ENCODE measurements around the gene AGBL1. TPM values are rescaled to one million over a fixed set of nuclear protein-coding genes. Genes with fewer than 3 reads are reported as not detected.
A peak's percentile ranks its signal among the peaks of the same experiment; 100 is the strongest.

AGBL1 gene
- total RNA-seq, 1 donor from 2014 or later = 5.5 TPM

DNA sequence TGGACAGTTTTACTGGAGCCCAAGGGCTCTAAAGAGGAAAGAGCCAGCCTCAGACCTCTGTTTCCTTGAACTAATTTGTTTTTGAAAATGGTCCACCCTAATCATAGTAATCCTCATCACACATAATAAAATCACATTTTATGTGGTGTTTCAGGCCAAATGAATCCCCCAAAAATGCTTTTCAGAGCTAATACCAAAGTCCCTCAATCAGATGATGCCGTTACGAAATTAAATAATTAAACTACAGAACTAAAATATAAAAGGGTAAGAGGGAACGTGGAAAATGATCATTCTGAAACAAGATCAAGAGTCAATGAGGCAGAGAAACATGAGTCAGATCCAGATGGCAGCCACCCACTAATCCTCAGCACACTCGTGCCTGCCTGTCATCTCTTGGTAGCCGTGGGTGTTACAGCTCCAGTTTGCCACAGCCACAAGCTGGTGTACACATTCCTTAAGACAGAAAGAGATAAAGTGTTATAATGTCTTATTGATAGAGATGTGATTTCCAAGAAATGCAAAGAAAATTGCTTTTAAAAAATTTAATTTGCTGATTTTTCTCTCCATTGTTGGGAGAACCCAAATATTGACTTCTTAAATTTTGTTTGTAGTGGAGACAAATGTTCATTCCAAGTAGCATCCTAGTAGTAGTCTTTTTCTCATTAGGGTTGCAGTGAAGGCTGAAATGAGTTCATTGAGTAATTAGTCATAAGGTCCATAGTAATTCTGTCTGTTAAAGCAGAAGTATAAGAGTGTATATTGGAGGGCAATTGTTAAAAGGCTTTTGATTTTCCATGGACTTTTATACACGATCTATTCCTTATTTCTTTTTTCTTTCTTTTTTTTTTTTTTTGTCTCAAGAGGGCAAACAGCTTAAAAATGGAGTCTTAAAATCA lies 104.2 kb downstream of the AGBL1 start:
- Mint-ChIP-seq H3K27me3 (ENCODE audit: insufficient read depth, low read depth) (no peaks in the 10 kb centered on the region), H3K4me1 (peaks cover 7% of the 10 kb centered on the region), H3K36me3 (no peaks in the 10 kb centered on the region), H3K9me3 (peaks cover 2% of the 10 kb centered on the region), H3K4me3 (no peak overlapping the region), H3K27ac (peak overlapping the region; percentile 75)
- no peak overlapping the region for H2AFZ ChIP-seq (replicated peaks)
- no peaks in the 10 kb centered on the region for H3K36me3 ChIP-seq
- no peaks in the 10 kb centered on the region for H4K20me1 ChIP-seq (ENCODE audit: low read depth)
- peak; percentile 7 for DNase-seq (ENCODE audit: low spot score)
- no peaks in the 10 kb centered on the region for H3K9me3 ChIP-seq (ENCODE audit: low read depth)
- TF ChIP-seq EZH2phosphoT487 (IDR thresholded peaks at IDR 0.05) (no peak), EZH2 (IDR thresholded peaks at IDR 0.05) (no peak)
- TF ChIP-seq, protein P1, sequence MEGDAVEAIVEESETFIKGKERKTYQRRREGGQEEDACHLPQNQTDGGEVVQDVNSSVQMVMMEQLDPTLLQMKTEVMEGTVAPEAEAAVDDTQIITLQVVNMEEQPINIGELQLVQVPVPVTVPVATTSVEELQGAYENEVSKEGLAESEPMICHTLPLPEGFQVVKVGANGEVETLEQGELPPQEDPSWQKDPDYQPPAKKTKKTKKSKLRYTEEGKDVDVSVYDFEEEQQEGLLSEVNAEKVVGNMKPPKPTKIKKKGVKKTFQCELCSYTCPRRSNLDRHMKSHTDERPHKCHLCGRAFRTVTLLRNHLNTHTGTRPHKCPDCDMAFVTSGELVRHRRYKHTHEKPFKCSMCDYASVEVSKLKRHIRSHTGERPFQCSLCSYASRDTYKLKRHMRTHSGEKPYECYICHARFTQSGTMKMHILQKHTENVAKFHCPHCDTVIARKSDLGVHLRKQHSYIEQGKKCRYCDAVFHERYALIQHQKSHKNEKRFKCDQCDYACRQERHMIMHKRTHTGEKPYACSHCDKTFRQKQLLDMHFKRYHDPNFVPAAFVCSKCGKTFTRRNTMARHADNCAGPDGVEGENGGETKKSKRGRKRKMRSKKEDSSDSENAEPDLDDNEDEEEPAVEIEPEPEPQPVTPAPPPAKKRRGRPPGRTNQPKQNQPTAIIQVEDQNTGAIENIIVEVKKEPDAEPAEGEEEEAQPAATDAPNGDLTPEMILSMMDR (IDR thresholded peaks at IDR 0.05) = no peak
- H3K4me2 ChIP-seq = no peak overlapping the region
- H3K27me3 ChIP-seq = no peaks in the 10 kb centered on the region
- no peaks in the 10 kb centered on the region for H3K79me2 ChIP-seq (ENCODE audit: low read depth)
- H3F3A ChIP-seq (ENCODE audit: low read depth) = no peaks in the 10 kb centered on the region
- no peak overlapping the region for H3K4me3 ChIP-seq
- H3K27ac ChIP-seq = no peak overlapping the region
- H3K4me1 ChIP-seq = no peaks in the 10 kb centered on the region
- no peak overlapping the region for H3K9ac ChIP-seq

DNA sequence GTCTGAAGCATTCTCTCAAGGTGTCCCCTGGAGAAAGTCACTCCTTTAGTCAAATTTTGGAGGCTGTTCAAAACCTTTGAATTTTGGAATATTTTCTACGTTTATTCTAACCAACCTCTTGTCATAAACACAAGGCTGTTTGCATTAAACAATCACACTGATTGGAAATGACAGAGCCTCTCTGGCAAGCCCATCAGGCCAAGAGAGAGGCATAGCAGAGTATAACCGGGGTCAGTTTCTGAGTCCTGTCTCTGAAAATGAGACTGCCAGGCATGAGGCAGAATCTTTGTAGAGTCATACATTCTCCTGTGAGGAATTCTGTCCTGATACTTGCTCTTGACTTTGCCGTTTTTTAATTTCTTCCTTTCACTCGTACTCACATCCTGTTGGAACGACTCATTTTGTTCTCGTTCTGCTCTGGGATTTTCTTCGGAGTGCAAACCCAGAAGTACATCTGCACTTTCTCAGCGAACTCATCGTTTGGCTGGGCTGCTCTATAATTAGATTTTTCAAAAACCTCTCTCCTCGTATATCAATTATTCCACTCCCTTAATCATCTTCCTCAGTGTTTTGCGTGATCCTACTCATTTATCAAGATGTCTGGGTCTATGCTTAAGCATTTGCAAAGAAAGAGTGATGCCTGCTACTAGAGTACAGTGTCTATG lies 114.2 kb downstream of the AGBL1 start:
- H3K27ac ChIP-seq = no peak overlapping the region
- no peak overlapping the region for H3K4me2 ChIP-seq
- TF ChIP-seq, protein P1 (IDR thresholded peaks at IDR 0.05) = no peak
- TF ChIP-seq EZH2phosphoT487 (IDR thresholded peaks at IDR 0.05) = no peak
- TF ChIP-seq EZH2 (IDR thresholded peaks at IDR 0.05) = no peak
- H3K27ac Mint-ChIP-seq = no peak overlapping the region
- no peaks in the 10 kb centered on the region for H4K20me1 ChIP-seq (ENCODE audit: low read depth)
- peaks cover 2% of the 10 kb centered on the region for H3K4me1 Mint-ChIP-seq
- no peaks in the 10 kb centered on the region for H3K9me3 Mint-ChIP-seq
- H3K36me3 Mint-ChIP-seq = no peaks in the 10 kb centered on the region
- H3K27me3 ChIP-seq = no peaks in the 10 kb centered on the region
- DNase-seq (ENCODE audit: low spot score) = no peak
- H3F3A ChIP-seq (ENCODE audit: low read depth) = no peaks in the 10 kb centered on the region
- no peaks in the 10 kb centered on the region for H3K9me3 ChIP-seq (ENCODE audit: low read depth)
- no peaks in the 10 kb centered on the region for H3K27me3 Mint-ChIP-seq (ENCODE audit: insufficient read depth, low read depth)
- H3K9ac ChIP-seq = no peak overlapping the region
- H3K4me1 ChIP-seq = no peaks in the 10 kb centered on the region
- H3K79me2 ChIP-seq (ENCODE audit: low read depth) = no peaks in the 10 kb centered on the region
- no peak overlapping the region for H2AFZ ChIP-seq (replicated peaks)
- no peak overlapping the region for H3K4me3 ChIP-seq
- no peaks in the 10 kb centered on the region for H3K36me3 ChIP-seq
- no peak overlapping the region for H3K4me3 Mint-ChIP-seq

DNA sequence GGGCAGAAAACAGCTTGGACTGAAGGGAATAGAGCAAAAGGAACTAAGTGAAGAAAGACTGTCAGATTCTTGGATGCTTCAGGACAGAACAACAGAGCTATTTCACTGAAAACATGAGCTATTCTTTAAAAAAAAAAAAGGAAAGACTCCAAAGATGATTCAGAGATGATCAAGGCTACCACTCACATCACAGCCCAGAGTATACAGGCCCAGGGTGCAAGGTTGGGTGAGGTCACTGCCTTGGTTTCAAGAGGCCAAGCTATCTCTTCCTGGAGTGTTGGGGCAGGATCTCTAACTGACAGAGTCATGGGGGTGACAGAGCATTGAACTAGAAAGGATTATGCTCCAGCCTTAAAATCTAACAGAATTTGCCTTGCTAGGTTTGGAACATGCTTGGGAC lies 118.1 kb downstream of the AGBL1 start:
- H2AFZ ChIP-seq (replicated peaks) = no peak overlapping the region
- no peak overlapping the region for H3K4me3 ChIP-seq
- no peaks in the 10 kb centered on the region for H3K27me3 ChIP-seq
- H4K20me1 ChIP-seq (ENCODE audit: low read depth) = no peaks in the 10 kb centered on the region
- no peak overlapping the region for H3K4me2 ChIP-seq
- DNase-seq (ENCODE audit: low spot score) = no peak
- no peaks in the 10 kb centered on the region for H3K4me1 ChIP-seq
- Mint-ChIP-seq H3K27me3 (ENCODE audit: insufficient read depth, low read depth) (peaks cover under 1% of the 10 kb centered on the region), H3K36me3 (no peaks in the 10 kb centered on the region), H3K9me3 (no peaks in the 10 kb centered on the region), H3K4me1 (no peaks in the 10 kb centered on the region), H3K4me3 (no peak overlapping the region), H3K27ac (no peak overlapping the region)
- H3K36me3 ChIP-seq = no peaks in the 10 kb centered on the region
- peaks cover 6% of the 10 kb centered on the region for H3F3A ChIP-seq (ENCODE audit: low read depth)
- H3K9ac ChIP-seq = no peak overlapping the region
- H3K9me3 ChIP-seq (ENCODE audit: low read depth) = no peaks in the 10 kb centered on the region
- no peak overlapping the region for H3K27ac ChIP-seq
- no peak for TF ChIP-seq EZH2 (IDR thresholded peaks at IDR 0.05)
- no peak for TF ChIP-seq EZH2phosphoT487 (IDR thresholded peaks at IDR 0.05)
- TF ChIP-seq, protein P1 (IDR thresholded peaks at IDR 0.05) = no peak
- H3K79me2 ChIP-seq (ENCODE audit: low read depth) = no peaks in the 10 kb centered on the region

Measured in neural progenitor cell (in vitro differentiated cells).